ENCODE measurements around the gene SYCP3.

SYCP3 gene

GRCh38 chr12:101761781-101762180 is 22.5 kb upstream of the SYCP3 start:
- Histone ChIP-seq H3F3A (ENCODE audit: control insufficient read depth, insufficient read depth) (no peaks in the 10 kb centered on the region; the same call in 1 of the 2 replicates), H3K9me2 (replicated peaks; ENCODE audit: control insufficient read depth, low read length) (no peaks in the 10 kb centered on the region), H4K20me1 (ENCODE audit: control insufficient read depth, insufficient read depth, low read depth, low read length) (no peaks in the 10 kb centered on the region), H3K4me1 (ENCODE audit: control insufficient read depth, low read length) (peaks cover 8% of the 10 kb centered on the region), H3K4me2 (ENCODE audit: low read length) (no peak overlapping the region), H3K27ac (ENCODE audit: low read depth, low read length) (no peak overlapping the region), H3K79me2 (ENCODE audit: control insufficient read depth, low read length) (no peaks in the 10 kb centered on the region), H3K36me3 (ENCODE audit: control insufficient read depth, low read length) (peaks cover 14% of the 10 kb centered on the region), H3K9me3 (ENCODE audit: control insufficient read depth, insufficient read depth, low read length) (no peaks in the 10 kb centered on the region), H3K4me3 (ENCODE audit: low read length) (no peak overlapping the region), H3K27me3 (ENCODE audit: control insufficient read depth, low read length) (no peaks in the 10 kb centered on the region)
- TF ChIP-seq CTCF (IDR thresholded peaks at IDR 0.05; ENCODE audit: low read depth, low read length, poor library complexity, severe bottlenecking) (no peak), EZH2phosphoT487 (IDR thresholded peaks at IDR 0.05; ENCODE audit: borderline replicate concordance, low read length) (no peak)

- H3K79me2 ChIP-seq (ENCODE audit: control insufficient read depth, low read length), result no peaks in the 10 kb centered on the region
- H3K4me2 ChIP-seq (ENCODE audit: low read length), result no peak overlapping the region
- no peaks in the 10 kb centered on the region for H3K9me2 ChIP-seq (replicated peaks; ENCODE audit: control insufficient read depth, low read length)
- no peaks in the 10 kb centered on the region for H3K9me3 ChIP-seq (ENCODE audit: control insufficient read depth, insufficient read depth, low read length)
- H3K27me3 ChIP-seq (ENCODE audit: control insufficient read depth, low read length), result no peaks in the 10 kb centered on the region
- no peak for TF ChIP-seq EZH2phosphoT487 (IDR thresholded peaks at IDR 0.05; ENCODE audit: borderline replicate concordance, low read length)
- no peak for TF ChIP-seq CTCF (IDR thresholded peaks at IDR 0.05; ENCODE audit: low read depth, low read length, poor library complexity, severe bottlenecking)
- H3K4me1 ChIP-seq (ENCODE audit: control insufficient read depth, low read length), result peaks cover 8% of the 10 kb centered on the region
- no peak overlapping the region for H3K4me3 ChIP-seq (ENCODE audit: low read length)
- no peaks in the 10 kb centered on the region for H4K20me1 ChIP-seq (ENCODE audit: control insufficient read depth, insufficient read depth, low read depth, low read length)
- H3F3A ChIP-seq (ENCODE audit: control insufficient read depth, insufficient read depth), result no peaks in the 10 kb centered on the region; the same call in 1 of the 2 replicates
- peaks cover 12% of the 10 kb centered on the region for H3K36me3 ChIP-seq (ENCODE audit: control insufficient read depth, low read length)
- H3K27ac ChIP-seq (ENCODE audit: low read depth, low read length), result no peak overlapping the region
These were observed 22.1 kb upstream of the SYCP3 start for GRCh38 chr12:101761350-101761749.

- Histone ChIP-seq H3K4me3 (ENCODE audit: low read length) (no peak overlapping the region), H3K36me3 (ENCODE audit: control insufficient read depth, low read length) (peaks cover 12% of the 10 kb centered on the region)
These were observed 20.3 kb upstream of the SYCP3 start for GRCh38 chr12:101759396-101760047.

More at GRCh38 chr12:101759396-101760047, 20.3 kb upstream of the SYCP3 start:
- Histone ChIP-seq H3F3A (ENCODE audit: control insufficient read depth, insufficient read depth) (no peaks in the 10 kb centered on the region; the same call in 1 of the 2 replicates), H3K9me3 (ENCODE audit: control insufficient read depth, insufficient read depth, low read length) (no peaks in the 10 kb centered on the region), H4K20me1 (ENCODE audit: control insufficient read depth, insufficient read depth, low read depth, low read length) (no peaks in the 10 kb centered on the region), H3K27me3 (ENCODE audit: control insufficient read depth, low read length) (no peaks in the 10 kb centered on the region), H3K27ac (ENCODE audit: low read depth, low read length) (no peak overlapping the region), H3K79me2 (ENCODE audit: control insufficient read depth, low read length) (no peaks in the 10 kb centered on the region), H3K4me2 (ENCODE audit: low read length) (no peak overlapping the region), H3K4me1 (ENCODE audit: control insufficient read depth, low read length) (peaks cover 8% of the 10 kb centered on the region), H3K9me2 (replicated peaks; ENCODE audit: control insufficient read depth, low read length) (no peaks in the 10 kb centered on the region)
- no peak for TF ChIP-seq EZH2phosphoT487 (IDR thresholded peaks at IDR 0.05; ENCODE audit: borderline replicate concordance, low read length)
- peak; percentile 83 for TF ChIP-seq CTCF (IDR thresholded peaks at IDR 0.05; ENCODE audit: low read depth, low read length, poor library complexity, severe bottlenecking)
